HCT116 (cell line): ENCODE results near the gene EPGN.

ENCODE experiments used
- CBX3 ChIP-seq: IDR thresholded peaks from 2 replicates; pipeline ENCODE4 v1.6.1; 2012; ENCODE audit warnings: low read depth
- CEBPB ChIP-seq: IDR thresholded peaks from 2 replicates; pipeline ENCODE4 v1.6.1; 2012; ENCODE audit warnings: low read depth
- EZH2 ChIP-seq: fragments of 200-600 bp; sonication (generic); IDR thresholded peaks from 2 replicates; pipeline ENCODE4 v1.6.1; 2017; ENCODE audit warnings: antibody characterized with exemption, mixed run types
- EZH2phosphoT487 ChIP-seq: fragments of 200-600 bp; IDR thresholded peaks from 2 replicates; pipeline ENCODE4 v1.6.1; 2018; ENCODE audit warnings: antibody characterized with exemption, borderline replicate concordance
- JUND ChIP-seq: IDR thresholded peaks from 2 replicates; pipeline ENCODE4 v1.6.1; 2012
- POLR2A ChIP-seq: IDR thresholded peaks from 2 replicates; pipeline ENCODE4 v1.7.0; 2011; ENCODE audit warnings: borderline replicate concordance; ENCODE audit not compliant: insufficient read depth, insufficient read length; ENCODE audit errors: extremely low read depth
- POLR2AphosphoS5 ChIP-seq: IDR thresholded peaks from 2 replicates; pipeline ENCODE4 v1.6.1; 2011; ENCODE audit warnings: mild to moderate bottlenecking, low read depth, low read length, moderate library complexity
- SP1 ChIP-seq: IDR thresholded peaks from 2 replicates; pipeline ENCODE4 v1.6.1; 2012; ENCODE audit warnings: low read depth
- ZNF274 ChIP-seq: fragments of 200-500 bp; sonication (Bioruptor generic); IDR thresholded peaks from 2 replicates; pipeline ENCODE4 v1.6.1; 2014; ENCODE audit warnings: mild to moderate bottlenecking, low read depth, low read length, inconsistent platforms
- TF ChIP-seq, protein P1 (sequence below), 3 experiments: fragments of 200-600 bp in 1 of 3; sonication (generic) in 1 of 3; IDR thresholded peaks in 2 of 3; conservative IDR thresholded peaks in 1 of 3; 2 replicates each; pipeline ENCODE4 v1.5.1; 2012 to 2017; ENCODE audit warnings: low read depth in 2 of 3, low read length in 2 of 3, antibody characterized with exemption in 1 of 3, borderline replicate concordance in 1 of 3, control low read depth in 1 of 3, mild to moderate bottlenecking in 1 of 3, mixed read lengths in 1 of 3, mixed run types in 1 of 3, moderate library complexity in 1 of 3; ENCODE audit not compliant: insufficient read depth in 1 of 3
- TF ChIP-seq, protein P2 (sequence below): IDR thresholded peaks from 2 replicates; pipeline ENCODE4 v1.6.1; 2012; ENCODE audit warnings: low read depth

DNA sequence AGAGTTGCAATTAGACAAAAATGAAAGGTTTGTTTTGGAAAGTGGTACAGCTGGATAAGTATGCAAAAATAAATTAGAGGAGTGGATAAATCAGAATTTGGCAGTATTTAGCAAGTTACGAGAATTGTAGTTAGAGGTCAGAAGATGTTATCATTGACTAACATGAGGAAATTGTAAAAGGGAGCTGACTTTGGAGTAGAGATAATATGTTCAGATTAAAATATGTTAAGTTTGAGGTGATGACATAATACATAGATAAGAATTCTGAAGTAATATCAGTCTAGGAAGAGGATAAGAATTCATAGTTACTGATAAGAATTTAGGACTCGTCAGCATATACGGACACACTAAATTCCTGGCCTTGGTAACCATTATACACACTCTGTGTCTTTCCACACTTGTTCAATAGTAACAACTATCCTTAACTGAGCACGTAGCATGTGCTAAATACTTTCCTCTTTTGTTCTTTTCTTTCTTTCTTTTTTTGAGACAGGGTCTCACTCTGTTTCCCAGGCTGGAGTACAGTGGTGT is 4.1 kb upstream of the EPGN start:
- TF ChIP-seq ZNF274 = no peak
- TF ChIP-seq CEBPB = no peak
- TF ChIP-seq, protein P1, sequence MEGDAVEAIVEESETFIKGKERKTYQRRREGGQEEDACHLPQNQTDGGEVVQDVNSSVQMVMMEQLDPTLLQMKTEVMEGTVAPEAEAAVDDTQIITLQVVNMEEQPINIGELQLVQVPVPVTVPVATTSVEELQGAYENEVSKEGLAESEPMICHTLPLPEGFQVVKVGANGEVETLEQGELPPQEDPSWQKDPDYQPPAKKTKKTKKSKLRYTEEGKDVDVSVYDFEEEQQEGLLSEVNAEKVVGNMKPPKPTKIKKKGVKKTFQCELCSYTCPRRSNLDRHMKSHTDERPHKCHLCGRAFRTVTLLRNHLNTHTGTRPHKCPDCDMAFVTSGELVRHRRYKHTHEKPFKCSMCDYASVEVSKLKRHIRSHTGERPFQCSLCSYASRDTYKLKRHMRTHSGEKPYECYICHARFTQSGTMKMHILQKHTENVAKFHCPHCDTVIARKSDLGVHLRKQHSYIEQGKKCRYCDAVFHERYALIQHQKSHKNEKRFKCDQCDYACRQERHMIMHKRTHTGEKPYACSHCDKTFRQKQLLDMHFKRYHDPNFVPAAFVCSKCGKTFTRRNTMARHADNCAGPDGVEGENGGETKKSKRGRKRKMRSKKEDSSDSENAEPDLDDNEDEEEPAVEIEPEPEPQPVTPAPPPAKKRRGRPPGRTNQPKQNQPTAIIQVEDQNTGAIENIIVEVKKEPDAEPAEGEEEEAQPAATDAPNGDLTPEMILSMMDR (IDR thresholded peaks at IDR 0.05 in 2 of 3, conservative IDR thresholded peaks at IDR 0.05 in 1 of 3; ENCODE audit: borderline replicate concordance in 1 of 3, insufficient read depth in 1 of 3, low read depth in 2 of 3, low read length in 2 of 3) = no peak
- TF ChIP-seq POLR2A = no peak
- TF ChIP-seq, protein P2, sequence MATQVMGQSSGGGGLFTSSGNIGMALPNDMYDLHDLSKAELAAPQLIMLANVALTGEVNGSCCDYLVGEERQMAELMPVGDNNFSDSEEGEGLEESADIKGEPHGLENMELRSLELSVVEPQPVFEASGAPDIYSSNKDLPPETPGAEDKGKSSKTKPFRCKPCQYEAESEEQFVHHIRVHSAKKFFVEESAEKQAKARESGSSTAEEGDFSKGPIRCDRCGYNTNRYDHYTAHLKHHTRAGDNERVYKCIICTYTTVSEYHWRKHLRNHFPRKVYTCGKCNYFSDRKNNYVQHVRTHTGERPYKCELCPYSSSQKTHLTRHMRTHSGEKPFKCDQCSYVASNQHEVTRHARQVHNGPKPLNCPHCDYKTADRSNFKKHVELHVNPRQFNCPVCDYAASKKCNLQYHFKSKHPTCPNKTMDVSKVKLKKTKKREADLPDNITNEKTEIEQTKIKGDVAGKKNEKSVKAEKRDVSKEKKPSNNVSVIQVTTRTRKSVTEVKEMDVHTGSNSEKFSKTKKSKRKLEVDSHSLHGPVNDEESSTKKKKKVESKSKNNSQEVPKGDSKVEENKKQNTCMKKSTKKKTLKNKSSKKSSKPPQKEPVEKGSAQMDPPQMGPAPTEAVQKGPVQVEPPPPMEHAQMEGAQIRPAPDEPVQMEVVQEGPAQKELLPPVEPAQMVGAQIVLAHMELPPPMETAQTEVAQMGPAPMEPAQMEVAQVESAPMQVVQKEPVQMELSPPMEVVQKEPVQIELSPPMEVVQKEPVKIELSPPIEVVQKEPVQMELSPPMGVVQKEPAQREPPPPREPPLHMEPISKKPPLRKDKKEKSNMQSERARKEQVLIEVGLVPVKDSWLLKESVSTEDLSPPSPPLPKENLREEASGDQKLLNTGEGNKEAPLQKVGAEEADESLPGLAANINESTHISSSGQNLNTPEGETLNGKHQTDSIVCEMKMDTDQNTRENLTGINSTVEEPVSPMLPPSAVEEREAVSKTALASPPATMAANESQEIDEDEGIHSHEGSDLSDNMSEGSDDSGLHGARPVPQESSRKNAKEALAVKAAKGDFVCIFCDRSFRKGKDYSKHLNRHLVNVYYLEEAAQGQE = no peak
- TF ChIP-seq EZH2phosphoT487 = no peak
- TF ChIP-seq POLR2AphosphoS5 = no peak
- no peak for TF ChIP-seq EZH2
- no peak for TF ChIP-seq SP1
- no peak for TF ChIP-seq JUND
- no peak for TF ChIP-seq CBX3
